Stimulated activated naive CD4-positive, alpha-beta T cell (primary cell): ENCODE results near the gene KRTAP1-4.
"Not testable (repeated sequence)": the region's sequence is repeated elsewhere in the genome, so short reads cannot be mapped to it uniquely, and the experiment has no call there.

Experiments used
- DNase-seq, 6 experiments: peaks; one replicate each; lab custom pipeline; 2025; lab: John Stamatoyannopoulos, UW

Gene KRTAP1-4

GRCh38 chr17:41029633-41030245 lies at the start of gene KRTAP1-4:
TSS of gene KRTAP1-4 (minus strand) at chr17:41030195. CDS start at chr17:41030078, 117 bp downstream.
- DNase-seq = no peak

DNA sequence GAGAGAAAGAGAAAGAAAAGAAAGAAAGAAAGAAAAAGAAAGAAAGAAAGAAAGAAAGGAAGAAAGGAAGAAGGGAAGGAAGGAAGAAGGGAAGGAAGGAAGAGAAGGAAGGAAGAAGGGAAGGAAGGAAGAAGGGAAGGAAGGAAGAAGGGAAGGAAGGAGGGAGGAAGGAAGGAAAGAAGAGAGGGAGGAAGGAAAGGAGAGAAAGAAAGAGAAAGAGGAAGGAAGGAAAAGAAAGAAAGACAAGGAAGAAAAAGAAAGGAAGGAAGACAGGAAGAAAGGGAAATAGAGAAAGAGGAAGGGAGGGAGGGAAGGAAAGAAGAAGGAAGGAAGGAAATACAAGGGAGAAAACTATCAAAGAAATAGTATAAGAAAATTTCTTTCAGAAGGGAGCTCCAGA lies 46.8 kb upstream of the KRTAP1-4 start:
- no peak for DNase-seq

GRCh38 chr17:41073676-41074075 lies 43.7 kb upstream of the KRTAP1-4 start:
- DNase-seq = no peak

DNA sequence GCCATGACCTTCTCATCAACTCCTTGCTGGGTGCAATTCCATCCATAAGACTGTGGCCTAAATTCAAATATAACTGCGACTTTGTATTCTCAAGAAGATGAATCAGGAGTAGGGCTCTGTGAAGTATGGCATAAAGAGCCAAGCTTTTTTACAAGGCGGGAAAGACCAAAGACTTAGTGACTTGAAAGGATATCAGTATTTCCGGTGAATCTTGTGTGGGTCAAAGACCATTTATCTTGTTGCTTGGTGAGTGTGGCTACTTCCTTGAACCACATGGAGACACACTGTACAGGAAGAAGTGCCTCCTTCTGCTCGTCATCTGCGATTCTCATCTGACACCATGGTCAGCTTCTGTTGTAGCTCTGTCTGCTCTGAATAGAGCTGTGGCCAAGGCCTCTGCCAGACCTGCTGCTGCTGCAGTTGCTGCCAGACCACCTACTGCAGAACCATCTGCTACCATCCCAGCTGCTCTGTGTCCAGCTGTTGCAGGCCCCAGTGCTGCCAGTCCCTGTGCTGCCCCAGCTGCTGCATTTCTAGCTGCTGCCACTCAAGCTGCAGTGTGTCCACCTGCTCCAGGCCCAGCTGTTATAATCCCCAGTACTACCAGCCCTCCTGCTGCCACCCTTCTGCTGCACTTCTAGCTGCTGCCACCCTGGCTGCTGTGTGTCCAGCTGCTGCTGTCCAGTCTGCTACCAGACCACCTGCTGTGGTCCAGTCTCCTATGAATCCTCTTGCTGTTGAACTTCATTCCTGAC lies 41.8 kb upstream of the KRTAP1-4 start:
- no peak for DNase-seq

- no peak for DNase-seq
These were observed 39.0 kb upstream of the KRTAP1-4 start for GRCh38 chr17:41069031-41069430.

- DNase-seq = no peak
These were observed 37.3 kb upstream of the KRTAP1-4 start for GRCh38 chr17:41067281-41067680.

- no peak for DNase-seq
These were observed 36.0 kb upstream of the KRTAP1-4 start, which contains the start of gene KRTAP2-4 for GRCh38 chr17:41065829-41066624. TSS of gene KRTAP2-4 (minus strand) at chr17:41065879. CDS start at chr17:41065845, 34 bp downstream.

GRCh38 chr17:41065016-41065689 lies 35.2 kb upstream of the KRTAP1-4 start:
- DNase-seq = not testable (repeated sequence)

DNA sequence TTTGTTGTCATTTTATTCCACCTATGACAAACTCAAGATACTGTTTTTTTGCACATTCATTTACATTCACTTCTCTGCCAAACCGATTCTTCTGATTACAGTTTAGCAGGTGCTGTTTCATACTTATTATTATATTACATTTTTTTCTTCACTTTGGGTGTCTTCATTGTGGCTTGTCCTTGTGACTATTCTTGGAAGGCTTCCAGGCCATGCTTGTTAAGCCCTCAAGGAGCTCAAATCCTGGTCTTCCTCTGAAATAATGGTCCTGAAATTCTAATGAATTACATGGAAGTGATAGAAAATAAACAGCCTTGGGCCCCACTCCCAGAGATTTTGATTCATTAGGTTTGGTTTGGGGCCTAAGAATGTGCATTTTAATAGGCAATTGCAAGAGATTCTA lies 34.3 kb upstream of the KRTAP1-4 start:
- DNase-seq = no peak

DNA sequence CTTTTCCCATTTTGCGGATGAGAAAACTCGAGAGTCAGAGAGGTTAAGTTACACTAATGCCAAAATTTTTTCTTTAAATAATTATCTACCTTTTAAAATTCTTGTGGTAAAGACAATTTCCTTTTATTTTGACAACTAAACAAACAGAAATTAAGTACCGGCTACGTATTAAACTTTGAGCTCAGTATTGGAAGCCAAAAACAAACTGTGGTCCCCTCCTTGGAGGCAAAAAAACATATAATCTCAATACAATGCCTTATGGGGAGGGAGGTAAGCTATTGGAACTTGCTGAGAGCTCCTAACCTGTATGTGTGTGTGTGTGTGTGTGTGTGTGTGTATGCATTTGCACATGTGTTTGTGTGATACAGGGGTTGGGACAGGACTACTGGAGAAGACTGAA lies 33.5 kb upstream of the KRTAP1-4 start:
- DNase-seq = no peak

DNA sequence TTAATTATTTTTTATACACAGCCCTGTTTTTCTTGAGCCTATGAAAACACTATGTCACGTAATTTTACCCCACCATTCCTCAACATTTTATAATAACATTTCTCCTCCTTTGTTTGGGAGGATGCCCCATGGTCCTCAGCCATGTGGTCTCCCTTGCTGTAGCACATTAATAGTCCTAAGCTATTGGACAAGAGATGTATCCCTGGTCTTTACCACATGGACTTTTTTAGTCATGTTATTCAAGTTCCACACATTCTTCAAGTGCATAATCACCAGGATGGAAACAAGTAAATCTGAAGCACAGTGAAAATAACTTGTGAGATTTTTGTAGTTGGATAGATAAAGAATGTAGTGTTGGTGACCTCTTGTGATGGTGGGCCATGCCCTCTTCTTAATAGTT lies 32.0 kb upstream of the KRTAP1-4 start:
- no peak for DNase-seq

- no peak for DNase-seq
These were observed 30.1 kb upstream of the KRTAP1-4 start, which contains the start of gene KRTAP2-3 for GRCh38 chr17:41060052-41060604. TSS of gene KRTAP2-3 (minus strand) at chr17:41060114. CDS start at chr17:41060050, 64 bp downstream.

- DNase-seq = not testable (repeated sequence)
These were observed 29.5 kb upstream of the KRTAP1-4 start for GRCh38 chr17:41059276-41060051.

GRCh38 chr17:41058741-41059140 lies 28.7 kb upstream of the KRTAP1-4 start:
- no peak for DNase-seq

DNA sequence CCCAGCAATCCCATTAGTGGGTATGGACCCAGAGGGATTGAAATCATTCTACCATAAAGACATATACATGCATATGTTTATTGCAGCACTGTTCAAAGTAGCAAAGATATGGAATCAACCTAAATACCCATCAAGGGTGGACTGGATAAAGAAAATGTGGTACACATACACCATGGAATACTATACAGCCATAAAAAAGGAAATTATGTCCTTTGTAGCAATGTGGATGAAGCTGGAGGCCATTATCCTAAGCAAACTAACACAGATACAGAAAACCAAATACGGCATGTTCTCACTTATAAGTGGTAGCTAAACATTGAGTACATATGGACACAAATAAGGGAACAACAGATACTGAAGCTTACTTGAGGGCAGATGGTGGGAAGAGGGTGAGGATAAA lies 27.6 kb upstream of the KRTAP1-4 start:
- DNase-seq = no peak

DNA sequence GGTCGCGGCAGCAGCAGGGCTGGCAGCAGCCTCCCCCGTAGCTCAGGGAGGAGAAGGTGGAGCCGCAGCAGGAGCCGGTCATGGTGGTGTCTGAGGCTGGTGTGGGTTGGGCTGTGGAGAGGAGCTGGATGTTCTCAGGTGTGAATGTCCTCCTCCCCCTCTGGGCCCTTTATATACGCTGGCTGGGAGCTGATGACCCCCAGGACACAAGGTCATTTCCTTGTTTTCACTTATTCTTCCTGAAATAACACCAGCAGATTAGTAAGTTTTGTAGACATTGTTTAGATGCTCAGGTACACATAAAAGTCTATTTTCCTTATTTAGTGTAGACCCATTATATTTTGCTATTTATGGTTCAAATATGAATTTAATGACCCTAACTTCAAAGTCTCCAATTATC lies 25.1 kb upstream of the KRTAP1-4 start, which contains the start of gene KRTAP2-2:
Gene KRTAP2-2 (minus strand): TSS at position 101 of the 400 bp plus-strand sequence. CDS start 19 bp downstream, at position 82.
- DNase-seq = not testable (repeated sequence)

GRCh38 chr17:41054556-41054955 lies 24.6 kb upstream of the KRTAP1-4 start:
- not testable (repeated sequence) for DNase-seq

- DNase-seq = no peak
These were observed 24.0 kb upstream of the KRTAP1-4 start for GRCh38 chr17:41054025-41054424.

DNA sequence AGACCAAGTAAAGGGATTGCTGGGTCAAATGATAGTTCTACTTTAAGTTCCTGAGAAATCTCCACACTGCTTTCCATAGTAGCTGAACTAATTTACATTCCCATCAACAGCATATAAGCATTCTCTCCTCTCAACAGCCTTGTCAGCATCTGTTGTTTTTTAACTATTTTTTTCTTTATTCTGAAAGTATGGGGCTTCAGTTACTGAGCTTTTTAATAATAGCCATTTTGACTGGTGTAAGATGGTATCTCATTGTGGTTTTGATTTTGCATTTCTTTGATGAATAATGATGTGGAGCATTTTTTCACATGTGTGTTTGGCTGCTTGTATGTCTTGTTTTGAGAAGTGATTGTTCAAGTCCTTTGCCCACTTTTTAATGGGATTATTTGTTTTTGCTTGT lies 22.6 kb upstream of the KRTAP1-4 start:
- DNase-seq = no peak

- no peak for DNase-seq
These were observed 19.1 kb upstream of the KRTAP1-4 start for GRCh38 chr17:41049110-41049509.

- no peak for DNase-seq
These were observed 18.4 kb upstream of the KRTAP1-4 start for GRCh38 chr17:41048441-41048840.
